ENCODE measurements around the gene FAM13A.

The FAM13A gene

DNA sequence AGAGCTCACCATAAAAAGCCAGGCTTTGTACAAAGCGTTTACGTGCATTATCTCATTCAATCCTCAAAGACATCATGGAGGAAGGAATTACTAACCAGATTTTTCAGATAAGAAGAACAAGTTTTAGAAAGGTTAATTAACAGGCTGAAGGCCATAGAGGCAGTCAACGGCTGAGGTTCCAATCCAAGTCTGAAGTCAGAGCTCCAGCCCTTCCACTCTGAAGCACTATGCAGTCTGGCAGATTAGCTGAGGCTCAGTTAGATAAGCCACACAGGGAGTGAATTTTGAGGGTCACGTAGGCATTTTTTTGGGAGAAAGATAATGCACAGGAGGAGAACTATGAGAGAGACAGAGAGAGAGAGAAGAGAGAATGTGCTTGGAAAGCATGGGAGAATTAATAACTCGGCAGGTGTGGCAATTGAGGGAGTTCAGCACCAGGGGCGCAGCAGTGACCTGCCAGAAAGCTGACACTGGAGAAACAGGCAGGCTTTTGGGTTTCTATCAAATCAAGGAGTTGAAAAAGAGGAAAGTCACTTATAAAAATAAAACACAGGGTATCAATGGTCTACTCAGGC is 242.9 kb downstream of the FAM13A start:
- H3K27ac ChIP-seq: no peak overlapping the region
- H3K4me3 ChIP-seq (ENCODE audit: low read depth, low read length): no peak overlapping the region
- in situ Hi-C loops (cut with HindIII; ENCODE audit: low pct_ligation_motif_present, low sequenced_read_pairs): loop anchor here (25.0 kb wide), 1 partner anchor 198 kb away; no protein-coding TSS in a partner anchor
- H3K27me3 ChIP-seq (replicated peaks): no peaks in the 10 kb centered on the region
- no peak for DNase-seq
- no peak for TF ChIP-seq CTCF (IDR thresholded peaks at IDR 0.05; ENCODE audit: low read depth, low read length, missing control alignments)
- H3K36me3 ChIP-seq (replicated peaks): no peaks in the 10 kb centered on the region

- no peaks in the 10 kb centered on the region for H3K36me3 ChIP-seq (replicated peaks)
- no peak overlapping the region for H3K4me3 ChIP-seq (ENCODE audit: low read depth, low read length)
- H3K27ac ChIP-seq: no peak overlapping the region
- no peak for DNase-seq
- in situ Hi-C loops (cut with HindIII; ENCODE audit: low pct_ligation_motif_present, low sequenced_read_pairs): loop anchor here (25.0 kb wide), 1 partner anchor 199 kb away; no protein-coding TSS in a partner anchor
- no peak for TF ChIP-seq CTCF (IDR thresholded peaks at IDR 0.05; ENCODE audit: low read depth, low read length, missing control alignments)
- H3K27me3 ChIP-seq (replicated peaks): no peaks in the 10 kb centered on the region
These were observed 244.0 kb downstream of the FAM13A start for GRCh38 chr4:88813013-88813412.

GRCh38 chr4:88812420-88812819 is 244.6 kb downstream of the FAM13A start:
- H3K27ac ChIP-seq: no peak overlapping the region
- DNase-seq: no peak
- no peak for TF ChIP-seq CTCF (IDR thresholded peaks at IDR 0.05; ENCODE audit: low read depth, low read length, missing control alignments)

GRCh38 chr4:88811904-88812303 is 245.1 kb downstream of the FAM13A start:
- DNase-seq: no peak
- Histone ChIP-seq H3K36me3 (replicated peaks) (no peaks in the 10 kb centered on the region), H3K27ac (no peak overlapping the region), H3K27me3 (replicated peaks) (no peaks in the 10 kb centered on the region), H3K4me3 (ENCODE audit: low read depth, low read length) (no peak overlapping the region)
- in situ Hi-C loops (cut with HindIII; ENCODE audit: low pct_ligation_motif_present, low sequenced_read_pairs): loop anchor here (25.0 kb wide), 1 partner anchor 200 kb away; no protein-coding TSS in a partner anchor
- no peak for TF ChIP-seq CTCF (IDR thresholded peaks at IDR 0.05; ENCODE audit: low read depth, low read length, missing control alignments)

More at GRCh38 chr4:88812420-88812819, 244.6 kb downstream of the FAM13A start:
- no peaks in the 10 kb centered on the region for H3K27me3 ChIP-seq (replicated peaks)
- no peaks in the 10 kb centered on the region for H3K36me3 ChIP-seq (replicated peaks)
- no peak overlapping the region for H3K4me3 ChIP-seq (ENCODE audit: low read depth, low read length)
- in situ Hi-C loops (cut with HindIII; ENCODE audit: low pct_ligation_motif_present, low sequenced_read_pairs): loop anchor here (25.0 kb wide), 1 partner anchor 200 kb away; no protein-coding TSS in a partner anchor

- no peak for DNase-seq
- no peak overlapping the region for H3K4me3 ChIP-seq (ENCODE audit: low read depth, low read length)
- H3K27me3 ChIP-seq (replicated peaks): no peaks in the 10 kb centered on the region
- no peaks in the 10 kb centered on the region for H3K36me3 ChIP-seq (replicated peaks)
- no peak overlapping the region for H3K27ac ChIP-seq
- in situ Hi-C loops (cut with HindIII; ENCODE audit: low pct_ligation_motif_present, low sequenced_read_pairs): loop anchor here (25.0 kb wide), 1 partner anchor 202 kb away; no protein-coding TSS in a partner anchor
- TF ChIP-seq CTCF (IDR thresholded peaks at IDR 0.05; ENCODE audit: low read depth, low read length, missing control alignments): no peak
These were observed 246.7 kb downstream of the FAM13A start for GRCh38 chr4:88810325-88810724.
